NCI-H345 (cell line): ENCODE results near the gene GON4L.
"Not testable (repeated sequence)": the region's sequence is repeated elsewhere in the genome, so short reads cannot be mapped to it uniquely, and the experiment has no call there.

Experiments used
- DNase-seq: peaks from one replicate; lab custom pipeline; 2025; lab: John Stamatoyannopoulos, UW

The GON4L gene

DNA sequence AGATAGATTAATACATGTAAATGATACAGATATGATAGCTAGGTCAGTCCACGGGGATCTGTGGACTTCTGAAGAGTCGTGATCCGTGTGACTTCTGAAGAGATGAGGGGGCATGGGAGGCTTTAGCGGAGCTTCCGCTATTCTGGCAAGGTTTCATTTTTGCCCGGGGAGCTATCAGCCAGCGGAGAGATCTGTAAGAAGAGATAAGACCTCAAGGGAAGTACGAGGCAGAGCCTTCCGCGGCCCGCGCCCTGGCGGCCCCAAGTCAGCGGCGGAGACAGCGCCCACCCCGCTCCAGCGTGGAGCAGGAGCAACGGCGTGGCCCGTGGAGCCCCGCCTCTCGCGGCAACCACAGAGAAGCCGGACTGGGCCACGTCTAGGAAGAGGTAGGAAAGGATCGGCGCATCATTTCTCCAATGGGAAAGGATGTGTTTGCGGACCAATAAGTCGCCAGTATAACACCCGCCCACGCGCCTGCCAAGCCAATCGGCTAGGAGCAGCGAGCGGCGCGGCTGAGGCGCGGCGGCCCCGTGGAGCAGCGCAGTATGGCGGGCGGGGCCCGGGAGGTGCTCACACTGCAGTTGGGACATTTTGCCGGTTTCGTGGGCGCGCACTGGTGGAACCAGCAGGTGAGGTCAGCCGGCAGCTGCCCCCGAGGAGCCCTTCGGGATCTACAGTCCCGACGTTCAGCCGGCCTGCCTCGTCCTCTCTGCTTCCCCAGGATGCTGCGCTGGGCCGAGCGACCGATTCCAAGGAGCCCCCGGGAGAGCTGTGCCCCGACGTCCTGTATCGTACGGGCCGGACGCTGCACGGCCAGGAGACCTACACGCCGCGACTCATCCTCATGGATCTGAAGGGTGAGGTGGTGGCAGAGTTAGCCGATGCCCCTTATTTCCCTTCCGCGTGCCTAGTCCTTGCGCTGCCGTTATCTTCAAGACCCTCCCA is 111.5 kb downstream of the GON4L start:
- peak; percentile 99 for DNase-seq

DNA sequence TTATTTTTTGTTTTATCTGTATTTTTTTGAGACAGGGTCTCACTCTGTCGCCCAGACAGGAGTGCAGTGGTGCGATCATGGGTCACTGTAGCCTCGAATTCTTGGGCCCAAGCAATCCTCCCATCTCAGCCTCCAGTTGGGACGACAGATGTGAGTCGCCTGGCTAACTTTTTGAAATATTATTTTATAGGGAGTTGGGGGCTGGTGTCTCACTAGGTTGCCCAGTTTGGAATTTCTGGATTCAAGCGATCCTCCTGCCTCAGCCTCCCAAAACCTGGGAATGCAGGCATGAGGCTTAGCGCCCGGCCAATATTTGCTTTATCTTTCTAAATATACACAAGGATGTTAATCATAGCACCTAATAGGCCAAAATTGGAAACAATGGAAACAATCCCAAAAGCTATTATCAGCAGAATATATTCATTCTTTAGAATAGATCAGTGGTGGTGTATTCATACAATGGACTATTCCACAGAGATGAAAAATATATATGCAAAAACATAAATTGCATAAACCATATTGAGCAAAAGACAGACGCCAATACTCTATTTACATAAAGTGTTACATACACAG is 112.2 kb downstream of the GON4L start:
- no peak for DNase-seq

- no peak for DNase-seq
Observed at GRCh38 chr1:155741908-155742307, 115.1 kb downstream of the GON4L start.

DNA sequence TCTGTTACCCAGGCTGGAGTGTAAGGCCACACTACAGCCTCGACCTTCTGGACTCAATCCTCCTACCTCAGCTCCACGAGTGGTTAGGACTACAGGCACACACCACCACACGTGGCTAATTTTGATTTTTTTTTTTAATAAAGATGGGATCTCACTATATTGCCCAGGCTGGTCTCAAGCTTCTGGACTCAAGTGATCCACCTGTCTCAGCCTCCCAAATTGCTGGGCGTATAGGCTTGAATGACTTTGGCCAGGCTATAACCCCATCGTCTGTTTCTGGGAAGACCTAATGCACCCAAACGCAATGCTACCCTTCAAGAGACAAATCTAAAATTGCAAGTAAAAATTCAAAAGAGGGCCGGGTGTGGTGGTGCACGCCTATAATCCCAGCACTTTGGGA is 116.0 kb downstream of the GON4L start:
- no peak for DNase-seq

GRCh38 chr1:155729031-155729898 is 127.7 kb downstream of the GON4L start:
- peak; percentile 44 for DNase-seq

DNA sequence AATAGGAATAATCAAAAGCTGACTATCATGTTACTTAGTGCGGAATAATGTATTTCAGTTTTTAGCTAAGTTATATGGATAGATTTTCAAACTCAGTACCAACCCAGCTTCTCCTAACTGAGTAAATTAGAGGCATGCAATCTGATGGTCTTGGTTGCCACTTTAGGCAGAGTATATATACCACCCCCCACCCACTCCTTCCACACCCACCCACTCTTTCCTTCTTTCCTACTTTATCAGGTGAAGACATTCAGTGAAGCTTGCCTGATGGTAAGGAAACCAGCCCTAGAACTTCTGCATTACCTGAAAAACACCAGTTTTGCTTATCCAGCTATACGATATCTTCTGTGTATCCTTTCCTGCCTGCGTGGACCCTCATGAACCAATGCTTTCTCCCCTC is 131.9 kb downstream of the GON4L start:
- DNase-seq: no peak

DNA sequence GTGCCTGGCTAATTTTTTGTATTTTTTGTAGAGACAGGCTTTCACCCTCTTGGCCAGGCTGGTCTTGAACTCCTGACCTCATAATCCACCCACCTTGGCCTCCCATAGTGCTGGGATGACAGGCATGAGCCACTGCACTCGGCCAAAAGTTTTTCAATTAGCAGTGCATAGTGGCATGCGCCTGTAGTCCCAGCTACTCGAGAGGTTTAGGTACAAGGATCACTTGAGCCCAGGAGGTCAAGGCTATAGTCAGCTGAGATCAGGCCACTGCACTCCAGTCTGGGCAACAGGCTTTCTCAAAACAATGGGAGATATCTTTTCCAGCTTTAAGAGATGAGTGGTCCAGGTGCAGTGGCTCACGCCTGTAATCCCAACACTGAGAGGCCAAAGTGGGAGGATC is 137.3 kb downstream of the GON4L start:
- DNase-seq: no peak

- not testable (repeated sequence) for DNase-seq
Observed at GRCh38 chr1:155718524-155719115, 138.4 kb downstream of the GON4L start.

DNA sequence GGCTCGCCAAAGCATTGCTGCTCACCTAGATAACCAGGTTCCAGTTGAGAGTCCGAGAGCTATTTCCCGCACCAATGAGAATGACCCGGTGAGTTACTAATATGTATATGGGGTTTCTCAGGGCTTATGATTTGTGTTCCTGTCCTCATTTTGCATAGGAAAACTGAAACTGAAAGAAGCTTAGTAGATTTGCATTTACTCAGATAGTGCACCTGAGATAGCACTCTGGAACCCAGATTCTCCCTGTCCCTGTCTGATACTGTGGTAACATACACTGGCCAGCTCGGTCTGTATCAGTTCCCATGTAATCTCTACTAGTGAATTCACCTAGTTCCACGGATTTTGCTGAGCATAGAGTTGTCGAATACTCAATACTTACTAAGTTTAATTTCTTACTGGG is 140.0 kb downstream of the GON4L start:
- no peak for DNase-seq

GRCh38 chr1:155715777-155716176 is 141.2 kb downstream of the GON4L start:
- no peak for DNase-seq

GRCh38 chr1:155715056-155715455 is 142.0 kb downstream of the GON4L start:
- not testable (repeated sequence) for DNase-seq

DNA sequence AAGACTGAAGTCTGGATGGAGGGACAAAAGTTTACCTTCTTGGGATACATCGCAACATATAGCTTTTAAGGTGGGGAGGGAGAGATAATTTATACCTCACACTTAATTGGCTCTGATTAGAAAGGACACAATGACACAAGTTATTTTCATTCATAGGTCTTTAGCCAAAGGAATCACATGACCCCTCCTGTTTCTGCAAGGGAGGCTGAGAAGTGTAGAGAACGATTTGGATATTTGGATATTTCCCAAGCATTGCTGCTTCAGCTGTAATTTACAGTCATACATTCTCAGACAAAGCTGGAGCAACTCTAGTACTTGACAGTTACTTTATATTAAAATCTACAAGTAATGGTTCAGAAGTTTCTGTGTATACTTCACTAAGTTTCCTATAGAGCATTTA is 143.9 kb downstream of the GON4L start:
- no peak for DNase-seq

GRCh38 chr1:155712636-155713035 is 144.4 kb downstream of the GON4L start:
- not testable (repeated sequence) for DNase-seq

- not testable (repeated sequence) for DNase-seq
Observed at GRCh38 chr1:155711457-155711856, 145.6 kb downstream of the GON4L start.

DNA sequence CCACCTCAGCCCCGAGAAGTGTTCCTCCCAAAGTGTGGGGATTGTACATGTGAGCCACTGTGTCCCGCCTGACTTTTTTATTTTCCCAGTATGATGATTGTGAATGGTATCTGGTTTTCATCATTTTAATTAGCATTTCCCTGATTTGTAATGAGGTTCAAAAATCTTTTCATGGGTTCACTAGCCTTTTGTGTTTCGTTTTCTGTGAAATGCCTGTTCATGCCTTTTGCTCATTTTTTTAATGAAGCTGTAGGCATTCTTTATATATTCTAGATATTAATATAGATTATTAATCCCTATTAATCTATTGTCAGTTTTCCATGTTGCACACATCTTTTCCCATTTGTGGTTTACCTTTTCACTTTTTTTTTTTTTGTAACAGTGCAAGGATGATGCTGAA is 147.6 kb downstream of the GON4L start:
- DNase-seq: no peak

DNA sequence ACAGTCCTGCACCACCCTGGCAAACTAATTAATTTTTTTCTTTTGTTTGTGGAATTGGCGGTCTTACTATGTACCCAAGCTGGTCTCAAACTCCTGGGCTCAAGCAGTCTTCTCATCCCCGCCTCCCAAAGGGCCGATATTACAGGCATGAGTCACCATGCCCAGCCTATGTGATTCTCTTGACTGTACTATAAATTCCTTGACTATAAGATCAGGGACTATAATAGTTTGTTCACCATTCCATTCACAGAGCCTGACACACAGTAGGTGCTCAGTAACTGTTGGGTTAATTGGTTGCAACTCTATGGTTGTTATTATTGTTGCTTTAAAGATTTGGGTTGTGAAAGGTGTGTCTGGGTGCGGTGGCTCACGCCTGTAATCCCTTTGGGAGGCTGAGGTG is 150.9 kb downstream of the GON4L start:
- DNase-seq: no peak

DNA sequence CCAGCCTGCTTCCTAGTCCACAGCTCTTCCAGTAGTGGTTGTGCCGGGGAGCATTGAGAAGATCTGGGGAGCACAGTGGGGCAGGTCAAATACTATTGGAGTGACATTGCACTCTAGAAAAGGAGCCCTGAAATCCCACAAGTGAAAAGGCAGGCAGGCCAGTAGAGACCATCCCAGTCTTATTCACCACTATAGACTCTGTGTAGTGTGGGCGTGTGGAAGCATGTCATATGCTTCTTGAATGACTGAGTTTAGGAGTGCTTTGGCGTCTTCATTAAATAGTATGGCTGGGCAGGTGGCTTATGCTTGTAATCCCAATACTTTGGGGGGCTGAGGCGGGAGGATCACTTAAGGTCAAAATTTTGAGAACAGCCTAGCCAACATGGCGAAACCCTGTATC is 152.6 kb downstream of the GON4L start:
- not testable (repeated sequence) for DNase-seq

DNA sequence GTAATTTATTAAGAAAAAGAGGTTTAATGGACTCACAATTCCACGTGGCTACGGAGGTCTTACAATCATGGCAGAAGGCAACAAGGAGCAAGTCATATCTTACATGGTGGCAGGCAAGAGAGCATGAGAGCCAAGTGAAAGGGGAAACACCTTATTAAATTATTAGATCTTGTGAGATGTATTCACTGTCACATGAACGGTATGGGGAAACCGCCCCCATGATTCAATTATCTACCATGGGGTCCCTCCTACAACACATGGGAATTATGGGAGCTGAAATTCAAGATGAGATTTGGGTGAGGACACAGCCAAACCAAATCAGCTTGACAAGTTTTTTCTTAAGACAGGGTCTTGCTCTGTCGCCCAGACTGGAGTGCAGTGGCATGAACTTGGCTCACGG is 153.8 kb downstream of the GON4L start:
- DNase-seq: no peak

DNA sequence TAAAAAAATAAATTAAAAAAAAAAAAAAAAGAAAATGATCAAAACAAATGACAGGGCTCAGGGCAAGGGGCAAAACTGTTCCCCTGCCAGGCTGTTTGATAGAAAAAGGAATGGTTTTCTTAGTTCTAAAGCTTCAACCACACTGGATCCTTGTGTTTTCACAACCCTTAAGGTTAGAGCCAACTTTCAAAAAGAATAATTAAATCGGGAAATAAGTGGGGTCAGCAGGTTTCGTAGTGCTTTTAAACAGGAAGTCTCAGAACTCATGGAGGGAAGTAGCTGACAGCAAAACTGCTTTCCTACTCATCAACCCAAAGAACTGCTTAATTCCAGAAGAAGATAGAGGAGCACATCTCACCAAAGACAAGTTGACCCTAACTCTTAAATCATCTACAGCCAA is 155.3 kb downstream of the GON4L start:
- not testable (repeated sequence) for DNase-seq
